Cerebellar cortex (tissue), 1 donor: ENCODE results near the gene SAMD4A.
A peak's percentile ranks its signal among the peaks of the same experiment; 100 is the strongest.
"Not testable (repeated sequence)": the region's sequence is repeated elsewhere in the genome, so short reads cannot be mapped to it uniquely, and the experiment has no call there.

Source experiments
- DNase-seq: peaks from one replicate; pipeline ENCODE4 v3.0.0-alpha.2; 2015; ENCODE audit warnings: low spot score

The SAMD4A gene

GRCh38 chr14:54784060-54784459 lies 217.1 kb downstream of the SAMD4A start:
- DNase-seq: peak; percentile 31

GRCh38 chr14:54784657-54785056 lies 217.7 kb downstream of the SAMD4A start:
- peak; percentile 49 for DNase-seq

DNA sequence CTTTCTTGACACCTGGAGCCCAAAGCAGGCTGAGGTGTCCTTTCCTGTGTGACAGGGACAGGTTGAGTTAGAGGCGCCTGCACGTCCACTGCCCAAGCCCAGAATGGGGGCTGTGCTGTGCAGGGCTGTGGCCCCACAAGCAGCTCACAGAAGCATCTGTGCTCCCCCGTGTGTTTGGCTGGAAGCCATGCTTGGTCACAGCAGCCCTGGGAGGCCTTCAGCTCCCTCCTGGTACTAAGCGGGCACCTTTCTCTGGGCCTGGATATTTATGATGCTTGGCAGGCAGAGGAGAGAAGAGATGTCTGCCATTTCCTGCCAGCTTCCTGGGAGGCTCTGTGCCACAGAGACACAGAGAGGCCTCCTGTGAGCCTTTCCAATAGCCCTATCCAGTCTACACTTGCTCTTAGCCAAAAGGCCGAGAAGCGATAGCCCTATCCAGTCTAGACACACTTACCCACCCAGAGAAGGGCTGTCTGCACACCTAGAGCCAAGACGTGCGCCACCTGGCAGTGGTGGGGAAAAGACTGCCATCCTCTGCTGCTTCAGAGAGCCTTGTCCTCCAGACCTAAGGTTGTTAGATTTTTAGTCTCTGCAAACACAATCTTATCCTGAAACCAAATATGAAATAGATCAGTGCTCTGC lies 218.3 kb downstream of the SAMD4A start:
- peak; percentile 66 for DNase-seq

GRCh38 chr14:54785778-54786770 lies 219.1 kb downstream of the SAMD4A start:
- DNase-seq: no peak

GRCh38 chr14:54786838-54787237 lies 219.9 kb downstream of the SAMD4A start:
- DNase-seq: peak; percentile 96

- DNase-seq: no peak
These were observed 220.3 kb downstream of the SAMD4A start for GRCh38 chr14:54787261-54787660.

GRCh38 chr14:54788701-54789100 lies 221.8 kb downstream of the SAMD4A start:
- DNase-seq: no peak

GRCh38 chr14:54789166-54789565 lies 222.2 kb downstream of the SAMD4A start:
- DNase-seq: no peak

DNA sequence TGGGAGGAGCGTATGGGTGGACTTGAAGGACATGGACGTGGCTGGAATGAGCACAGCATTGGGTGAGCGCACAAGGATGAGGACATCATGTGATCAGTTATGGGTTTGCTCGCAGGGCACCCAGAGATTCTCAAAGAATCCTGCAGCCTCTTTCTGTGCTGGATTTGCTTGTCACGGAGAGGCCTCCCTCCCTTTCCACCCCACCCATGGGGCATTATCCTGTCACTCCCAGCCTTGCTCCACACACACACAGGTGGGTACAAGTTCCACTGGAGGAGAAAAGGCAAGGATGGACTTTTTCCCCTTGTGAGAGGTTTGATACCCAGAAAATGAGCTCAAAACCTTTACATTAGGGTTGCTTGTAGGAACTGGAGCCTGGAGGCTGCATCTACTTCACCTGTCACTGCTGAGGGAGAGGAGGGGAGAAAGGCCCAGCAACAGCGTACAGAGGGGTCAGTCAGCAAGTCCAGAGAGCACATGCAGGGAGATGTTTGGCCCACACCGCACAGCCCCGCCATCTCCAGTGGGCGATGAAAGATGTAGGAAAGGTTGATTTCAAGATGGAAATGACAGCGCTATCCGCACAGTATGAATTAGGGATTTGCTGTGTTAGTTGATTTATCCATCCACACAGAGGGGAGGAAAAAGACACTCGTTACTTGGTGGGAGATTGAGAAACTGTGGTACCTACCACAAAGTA lies 223.0 kb downstream of the SAMD4A start:
- no peak for DNase-seq

- DNase-seq: no peak
These were observed 224.1 kb downstream of the SAMD4A start for GRCh38 chr14:54791001-54791400.

- no peak for DNase-seq
These were observed 225.4 kb downstream of the SAMD4A start for GRCh38 chr14:54792288-54792687.

GRCh38 chr14:54794159-54794558 lies 227.2 kb downstream of the SAMD4A start:
- DNase-seq: no peak

DNA sequence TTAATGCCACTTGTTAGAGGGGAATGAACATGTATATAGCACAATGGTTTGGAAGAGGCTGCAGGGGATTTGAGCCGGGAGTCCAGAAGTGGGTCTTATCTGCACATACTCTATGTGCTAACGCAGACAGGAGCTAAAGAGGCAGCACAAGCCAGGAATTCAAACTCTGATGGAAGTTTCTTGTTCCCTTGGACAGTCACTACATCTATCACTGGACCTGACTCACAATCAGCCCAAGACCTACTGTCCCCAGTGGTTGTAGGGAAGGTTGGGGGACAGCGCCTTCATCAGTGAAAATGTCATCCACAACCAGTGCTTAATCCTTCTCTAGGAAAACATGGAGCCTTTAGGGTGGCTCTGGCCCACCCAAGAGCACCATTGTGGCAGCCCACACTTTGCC lies 227.9 kb downstream of the SAMD4A start:
- DNase-seq: no peak

DNA sequence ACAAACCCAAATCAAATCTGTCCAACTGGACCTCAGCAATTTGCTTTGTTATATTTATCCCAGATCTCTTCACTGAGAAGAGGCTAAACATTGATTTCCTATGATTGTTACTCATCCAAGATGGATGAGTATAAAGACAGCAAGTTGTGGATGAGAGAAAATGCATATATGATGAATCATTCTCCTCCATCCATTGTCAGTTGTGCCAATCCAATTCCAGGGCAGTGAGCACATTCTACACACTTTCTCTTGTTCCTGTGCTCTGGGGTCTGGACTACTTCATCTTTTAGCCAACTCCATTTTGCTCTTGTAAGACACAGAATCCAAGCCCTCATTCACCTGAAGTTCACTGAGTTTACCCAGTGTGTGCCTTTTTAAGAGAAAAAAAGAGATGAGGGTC lies 230.0 kb downstream of the SAMD4A start:
- no peak for DNase-seq

DNA sequence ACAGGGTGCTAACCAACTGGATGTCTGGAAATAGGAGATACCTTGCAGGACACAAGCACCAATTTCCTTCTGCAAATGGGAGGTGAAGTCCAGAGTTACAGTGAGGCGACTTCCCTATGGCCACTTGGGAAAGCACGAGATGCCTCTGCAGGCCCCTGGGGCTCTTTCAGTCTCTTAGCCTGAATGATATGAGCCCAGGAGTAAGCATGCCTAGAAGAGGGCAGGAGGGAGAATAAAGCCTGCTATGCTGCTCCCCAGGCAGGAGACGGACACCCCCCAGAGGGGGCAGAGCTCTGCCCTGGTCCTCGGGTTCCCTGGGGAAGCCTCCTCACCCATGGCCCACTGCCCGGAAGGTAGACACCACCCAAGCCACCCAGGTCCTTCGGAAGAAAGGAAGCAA lies 230.6 kb downstream of the SAMD4A start:
- DNase-seq: no peak

GRCh38 chr14:54797986-54798385 lies 231.1 kb downstream of the SAMD4A start:
- no peak for DNase-seq

DNA sequence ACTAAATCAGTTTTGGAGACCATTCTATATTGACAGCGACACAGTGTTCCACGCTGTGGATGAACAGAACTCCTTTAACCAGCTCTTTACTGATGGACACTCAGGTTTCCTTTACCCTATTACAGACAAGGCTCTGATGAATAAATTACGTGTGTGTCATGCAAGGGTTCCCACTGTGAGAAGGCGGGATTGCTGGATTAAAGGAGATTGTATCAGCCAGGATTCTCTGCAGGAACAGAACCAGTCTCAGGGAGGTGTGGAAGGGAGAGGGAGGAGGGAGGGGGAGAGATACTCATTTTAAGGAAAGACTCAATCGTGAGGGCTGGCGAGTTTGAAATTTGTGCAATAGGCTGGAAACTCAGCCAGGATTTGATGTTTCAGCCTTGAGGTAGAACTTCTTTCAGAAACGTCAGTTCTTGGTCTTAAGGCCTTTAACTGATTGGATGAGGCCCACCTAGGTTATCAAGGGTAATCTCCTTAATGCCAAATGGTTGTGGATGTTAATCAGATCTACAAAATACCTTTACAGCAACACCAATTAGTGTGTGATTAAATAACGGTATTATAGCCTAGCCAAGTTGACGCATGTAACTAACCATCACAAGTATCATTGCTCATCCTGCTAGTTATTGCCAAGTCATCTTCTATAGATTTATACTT lies 231.7 kb downstream of the SAMD4A start:
- no peak for DNase-seq

DNA sequence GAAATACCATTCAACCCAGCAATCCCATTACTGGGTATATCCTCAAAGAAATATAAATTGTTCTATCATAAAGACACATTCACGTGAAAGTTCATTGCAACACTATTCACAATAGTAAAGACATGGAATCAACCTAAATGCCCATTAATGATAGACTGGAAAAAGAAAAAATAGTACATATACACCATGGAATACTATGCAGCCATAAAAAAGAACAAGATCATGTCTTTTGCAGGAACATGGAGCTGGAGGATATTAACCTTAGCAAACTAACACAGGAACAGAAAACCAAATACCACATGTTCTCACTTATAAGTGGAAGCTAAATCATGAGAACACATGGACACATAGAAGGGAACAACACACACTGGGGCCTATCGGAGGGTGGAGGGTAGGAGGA lies 234.6 kb downstream of the SAMD4A start:
- DNase-seq: not testable (repeated sequence)

DNA sequence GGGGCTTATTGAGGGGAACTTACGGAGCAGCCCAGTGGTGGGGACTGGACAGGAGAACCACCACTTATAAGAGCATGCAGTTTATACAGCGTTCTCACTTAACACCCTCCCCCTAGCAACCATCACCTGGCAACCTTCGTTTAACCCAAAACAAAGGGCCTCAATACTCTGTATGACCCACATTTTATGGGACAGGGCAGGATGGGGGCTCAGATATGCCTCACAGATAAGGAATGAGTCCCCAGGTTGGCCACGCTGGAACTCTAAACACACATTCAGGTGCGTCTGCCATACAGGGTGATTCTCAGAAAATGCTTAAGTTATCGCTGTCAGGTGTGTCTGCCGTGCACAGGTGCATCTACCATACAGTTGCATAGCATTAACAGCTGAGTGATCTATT lies 236.5 kb downstream of the SAMD4A start:
- no peak for DNase-seq

- no peak for DNase-seq
These were observed 237.1 kb downstream of the SAMD4A start for GRCh38 chr14:54803926-54804537.

- no peak for DNase-seq
These were observed 237.7 kb downstream of the SAMD4A start for GRCh38 chr14:54804538-54805041.
